Kidney epithelial cell (primary cell): ENCODE measurements around the gene TBC1D4. TPM values are rescaled to one million over a fixed set of nuclear protein-coding genes. Genes with fewer than 3 reads are reported as not detected.

Experiments
- DNase-seq: peaks from one replicate; pipeline ENCODE4 v3.0.0-alpha.2; 2010; ENCODE audit warnings: low read depth
- H3K27me3 ChIP-seq: 2 replicates; pipeline ENCODE4 v1.6.0; 2011; ENCODE audit warnings: low read length; ENCODE audit not compliant: control insufficient read depth, insufficient read depth
- H3K36me3 ChIP-seq: 2 replicates; pipeline ENCODE4 v1.5.1; 2011; ENCODE audit warnings: low read length; ENCODE audit not compliant: control insufficient read depth, insufficient read depth
- H3K4me3 ChIP-seq: 2 replicates; pipeline ENCODE4 v1.5.1; 2011; ENCODE audit warnings: low read depth, mild to moderate bottlenecking, control low read depth, low read length
- CTCF ChIP-seq: IDR thresholded peaks from 2 replicates; pipeline ENCODE4 v1.5.1; 2011; ENCODE audit warnings: mild to moderate bottlenecking, moderate library complexity, low read length, control low read depth, inconsistent platforms; ENCODE audit not compliant: insufficient read depth, poor library complexity, severe bottlenecking
- total RNA-seq: library from RNA; depleted of rRNA; stranded (reverse); fragments of >200 nt; gene quantifications from 2 replicates; pipeline ENCODE4 v1.2.3, GENCODE V29; 2015

TBC1D4 gene
- total RNA-seq, 1 donor from 2014 or later, result 8.6 TPM

DNA sequence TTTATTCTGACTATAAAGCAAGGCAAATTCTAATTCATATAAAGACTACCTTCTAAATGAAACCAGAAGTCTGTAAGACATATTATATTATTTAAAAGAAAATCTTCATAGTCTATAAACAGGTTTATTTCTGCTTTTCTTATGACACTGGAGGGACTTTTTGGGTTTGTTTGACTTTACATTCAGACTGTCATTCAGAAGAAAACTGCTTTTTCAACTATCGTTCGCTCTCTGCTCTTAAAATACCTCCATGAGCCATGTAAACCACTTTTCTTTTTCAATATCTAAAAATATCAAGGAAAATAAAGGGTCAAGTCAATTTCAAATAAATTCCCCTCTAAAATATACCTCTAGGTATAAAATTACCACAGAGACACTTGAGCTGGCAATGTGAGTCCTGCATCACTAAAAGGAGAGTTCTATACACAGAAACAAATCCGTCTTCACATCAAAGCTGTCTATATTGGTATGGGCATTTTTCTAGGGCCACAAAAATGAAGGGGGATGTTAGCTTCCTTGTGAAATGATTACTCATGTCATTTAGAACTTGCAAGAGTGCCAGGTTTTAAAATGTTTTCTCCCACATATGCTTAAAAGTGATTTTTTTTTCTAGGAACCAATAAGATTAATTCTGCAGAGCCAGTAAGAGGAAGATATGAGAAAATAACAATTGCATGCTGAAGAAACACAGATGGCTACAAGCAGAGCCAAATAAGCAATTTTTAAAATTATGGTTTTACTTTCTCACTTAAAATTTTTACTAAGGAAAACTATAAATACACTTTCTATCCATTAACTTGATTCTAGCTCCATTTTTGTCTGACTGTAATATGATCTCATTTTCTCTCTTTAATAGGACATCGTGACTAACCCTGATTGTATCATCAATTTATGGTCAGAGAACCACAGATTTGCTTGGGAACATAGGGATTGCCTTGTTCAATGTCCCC is 181.8 kb downstream of the TBC1D4 start:
- DNase-seq, result no peak
- H3K27me3 ChIP-seq, result no peaks in the 10 kb centered on the region
- TF ChIP-seq CTCF, result no peak
- H3K36me3 ChIP-seq, result no peaks in the 10 kb centered on the region
- no peak overlapping the region for H3K4me3 ChIP-seq

DNA sequence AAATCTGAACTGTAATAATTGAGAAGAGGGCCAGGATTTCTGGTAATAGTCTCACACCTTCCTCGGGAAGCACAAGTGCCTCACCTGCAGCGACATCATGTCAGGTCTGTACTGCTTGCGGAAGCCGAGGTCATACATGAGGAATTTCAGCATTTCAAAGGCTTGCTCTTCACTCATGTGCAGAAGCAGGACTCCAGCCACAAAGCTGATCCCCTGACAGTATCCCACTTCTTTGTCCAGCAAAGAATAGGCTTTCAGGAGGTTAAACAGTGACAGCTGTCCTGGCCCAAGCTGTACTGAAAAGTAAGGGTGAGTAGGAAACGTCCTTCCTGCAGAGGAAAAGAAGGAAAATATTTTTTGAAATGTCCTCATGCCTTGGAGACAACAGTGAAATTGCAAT is 182.7 kb downstream of the TBC1D4 start:
- Histone ChIP-seq H3K36me3 (no peaks in the 10 kb centered on the region), H3K4me3 (no peak overlapping the region), H3K27me3 (no peaks in the 10 kb centered on the region)
- DNase-seq, result no peak
- no peak for TF ChIP-seq CTCF

DNA sequence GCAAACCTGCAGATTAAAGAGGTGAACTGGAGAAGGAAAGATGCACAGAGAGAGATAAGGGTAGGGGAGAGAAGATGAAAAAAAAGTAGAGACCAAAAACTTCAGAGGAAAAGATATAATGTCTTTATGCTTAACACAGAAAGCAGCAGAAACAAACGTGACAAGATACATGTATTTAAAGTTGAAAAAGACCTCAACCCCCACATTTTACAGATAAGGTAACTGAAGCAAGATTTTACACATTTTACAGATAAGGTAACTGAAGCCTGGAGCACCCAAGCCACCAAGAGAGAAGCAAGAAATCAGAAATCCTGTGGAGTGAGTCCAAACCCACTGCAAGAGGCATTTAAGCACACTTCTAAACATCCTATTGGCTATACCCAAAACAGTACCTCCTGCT is 185.3 kb downstream of the TBC1D4 start:
- H3K36me3 ChIP-seq, result no peaks in the 10 kb centered on the region
- no peak overlapping the region for H3K4me3 ChIP-seq
- DNase-seq, result no peak
- H3K27me3 ChIP-seq, result no peaks in the 10 kb centered on the region
- no peak for TF ChIP-seq CTCF

DNA sequence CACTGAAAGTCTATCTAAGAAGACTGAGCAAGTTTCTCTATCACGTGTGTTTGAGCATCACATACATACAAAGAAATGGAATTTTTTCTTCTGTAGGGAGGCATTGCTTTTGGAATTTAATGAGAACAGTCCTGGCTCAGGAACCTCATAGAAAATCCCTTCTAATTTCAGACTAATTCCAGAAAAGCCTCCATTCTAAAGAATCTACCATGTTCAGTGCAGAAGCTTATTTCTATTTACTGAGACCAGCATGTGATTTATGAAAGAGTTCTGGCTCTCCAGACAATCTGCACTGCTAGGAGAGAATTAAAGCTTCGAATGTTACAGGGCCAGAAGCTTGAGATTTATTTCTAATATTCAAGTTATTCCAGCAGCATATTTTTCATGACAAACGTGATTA is 186.8 kb downstream of the TBC1D4 start:
- Histone ChIP-seq H3K36me3 (no peaks in the 10 kb centered on the region), H3K27me3 (no peaks in the 10 kb centered on the region), H3K4me3 (no peak overlapping the region)
- TF ChIP-seq CTCF, result no peak
- DNase-seq, result no peak

GRCh38 chr13:75294110-75294509 is 187.9 kb downstream of the TBC1D4 start:
- no peak overlapping the region for H3K4me3 ChIP-seq
- H3K36me3 ChIP-seq, result no peaks in the 10 kb centered on the region
- DNase-seq, result no peak
- no peak for TF ChIP-seq CTCF
- no peaks in the 10 kb centered on the region for H3K27me3 ChIP-seq

GRCh38 chr13:75285310-75285709 is 196.7 kb downstream of the TBC1D4 start:
- no peak for DNase-seq
- H3K4me3 ChIP-seq, result no peak overlapping the region
- H3K27me3 ChIP-seq, result no peaks in the 10 kb centered on the region
- no peaks in the 10 kb centered on the region for H3K36me3 ChIP-seq
- TF ChIP-seq CTCF, result no peak
